HG02759 (cell line): ENCODE measurements around the gene EPX.
"Not testable (repeated sequence)": the region's sequence is repeated elsewhere in the genome, so short reads cannot be mapped to it uniquely, and the experiment has no call there.

ENCODE experiments used
- ATAC-seq: cut with Tn5 transposase; IDR thresholded peaks from one replicate; pipeline ENCODE4 v1.9.1; 2021; ENCODE audit warnings: mild to moderate bottlenecking, moderate library complexity; ENCODE audit not compliant: unreplicated experiment

Gene EPX

GRCh38 chr17:58192612-58193011, at the start of gene EPX:
Gene EPX, plus strand, starts transcription at chr17:58192726. Its CDS starts 121 bp downstream, at chr17:58192847.
- ATAC-seq: no peak

- ATAC-seq: not testable (repeated sequence)
Observed at GRCh38 chr17:58143335-58143734, 49.2 kb upstream of the EPX start.

GRCh38 chr17:58144801-58145200, 47.7 kb upstream of the EPX start:
- ATAC-seq: no peak

GRCh38 chr17:58147930-58148434, 44.5 kb upstream of the EPX start, which contains the start of gene OR4D1:
Gene OR4D1, plus strand, starts transcription at chr17:58148384. Its CDS starts 6,770 bp downstream, at chr17:58155154.
- no peak for ATAC-seq

- ATAC-seq: no peak
Observed at GRCh38 chr17:58148609-58149008, 43.9 kb upstream of the EPX start.

GRCh38 chr17:58150394-58150793, 42.1 kb upstream of the EPX start:
- ATAC-seq: no peak

GRCh38 chr17:58153046-58153445, 39.5 kb upstream of the EPX start:
- ATAC-seq: no peak

GRCh38 chr17:58153671-58154070, 38.9 kb upstream of the EPX start:
- no peak for ATAC-seq

- no peak for ATAC-seq
Observed at GRCh38 chr17:58156839-58157803, 35.4 kb upstream of the EPX start.

- no peak for ATAC-seq
Observed at GRCh38 chr17:58158181-58158580, 34.3 kb upstream of the EPX start.

- no peak for ATAC-seq
Observed at GRCh38 chr17:58161566-58161965, 31.0 kb upstream of the EPX start.

GRCh38 chr17:58165981-58166380, 26.5 kb upstream of the EPX start:
- ATAC-seq: no peak

- no peak for ATAC-seq
Observed at GRCh38 chr17:58166682-58167081, 25.8 kb upstream of the EPX start, which contains the start of gene OR4D2. Gene OR4D2, plus strand, starts transcription at chr17:58166982. Its CDS starts 2,674 bp downstream, at chr17:58169656.

- ATAC-seq: no peak
Observed at GRCh38 chr17:58170622-58171021, 21.9 kb upstream of the EPX start.

GRCh38 chr17:58172369-58173071, 20.0 kb upstream of the EPX start:
- ATAC-seq: no peak

GRCh38 chr17:58174871-58175270, 17.7 kb upstream of the EPX start:
- ATAC-seq: no peak

- no peak for ATAC-seq
Observed at GRCh38 chr17:58176200-58176599, 16.3 kb upstream of the EPX start.

- no peak for ATAC-seq
Observed at GRCh38 chr17:58181796-58182195, 10.7 kb upstream of the EPX start.

GRCh38 chr17:58183514-58183913, 9.0 kb upstream of the EPX start:
- ATAC-seq: no peak

GRCh38 chr17:58184308-58184985, 8.1 kb upstream of the EPX start:
- ATAC-seq: no peak
